GM18498 (cell line): ENCODE results near the gene OLIG2.

Experiments used
- ATAC-seq: cut with Tn5 transposase; IDR thresholded peaks from one replicate; pipeline ENCODE4 v1.9.1; 2021; ENCODE audit warnings: mild to moderate bottlenecking, moderate library complexity; ENCODE audit not compliant: unreplicated experiment

The OLIG2 gene

DNA sequence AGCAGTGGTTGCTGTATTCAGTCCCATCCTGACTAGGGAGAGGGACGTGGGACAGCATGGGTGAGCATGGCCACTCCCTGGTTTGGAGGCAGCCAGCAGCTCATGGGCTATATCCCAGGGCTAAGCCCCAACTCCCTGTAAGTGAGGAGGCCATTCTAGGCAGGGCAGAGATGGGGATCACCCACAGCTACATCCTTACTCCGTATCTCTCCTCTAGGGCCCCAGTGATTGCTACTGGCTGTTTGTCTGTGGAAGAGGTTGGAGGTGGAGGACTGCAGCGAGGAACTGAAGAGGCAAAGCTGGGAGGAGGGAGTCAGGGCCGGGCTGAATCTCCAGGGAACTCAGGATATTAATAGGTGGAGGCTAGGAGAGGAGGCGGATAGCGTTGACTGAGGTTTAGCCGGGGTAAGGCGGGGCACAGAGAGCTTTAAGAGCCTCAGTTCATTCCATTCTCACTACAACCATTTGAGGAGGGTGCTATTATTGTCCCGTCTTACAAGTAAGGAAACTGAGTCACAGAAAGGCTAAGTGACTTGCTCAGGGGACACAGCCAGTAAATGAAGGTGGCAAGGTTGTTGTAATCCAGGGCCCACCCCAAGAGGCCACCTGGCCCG, 6.8 kb downstream of the OLIG2 start:
- ATAC-seq: no peak

DNA sequence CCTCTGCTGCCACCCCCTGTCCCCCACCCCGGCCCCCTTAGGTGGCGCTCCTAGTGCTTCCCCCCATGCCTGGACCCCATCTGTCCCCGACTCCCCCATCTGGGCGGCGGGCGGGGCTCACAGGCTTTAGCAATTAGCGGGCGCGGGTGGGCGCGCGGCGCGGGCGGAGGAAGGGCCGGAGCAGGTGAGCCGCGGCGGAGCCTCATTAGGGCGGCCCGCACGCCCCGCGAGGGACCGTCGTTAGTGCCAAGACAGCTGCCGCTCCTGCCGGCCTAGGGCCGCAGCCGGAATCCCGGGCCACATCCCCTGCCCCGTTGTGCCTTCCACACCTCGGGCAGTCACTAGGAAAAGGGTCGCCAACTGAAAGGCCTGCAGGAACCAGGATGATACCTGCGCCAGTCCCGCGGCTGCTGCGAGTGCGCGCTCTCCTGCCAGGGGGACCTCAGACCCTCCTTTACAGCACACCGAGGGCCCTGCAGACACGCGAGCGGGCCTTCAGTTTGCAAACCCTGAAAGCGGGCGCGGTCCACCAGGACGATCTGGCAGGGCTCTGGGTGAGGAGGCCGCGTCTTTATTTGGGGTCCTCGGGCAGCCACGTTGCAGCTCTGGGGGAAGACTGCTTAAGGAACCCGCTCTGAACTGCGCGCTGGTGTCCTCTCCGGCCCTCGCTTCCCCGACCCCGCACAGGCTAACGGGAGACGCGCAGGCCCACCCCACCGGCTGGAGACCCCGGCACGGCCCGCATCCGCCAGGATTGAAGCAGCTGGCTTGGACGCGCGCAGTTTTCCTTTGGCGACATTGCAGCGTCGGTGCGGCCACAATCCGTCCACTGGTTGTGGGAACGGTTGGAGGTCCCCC, 7.6 kb downstream of the OLIG2 start:
- no peak for ATAC-seq

DNA sequence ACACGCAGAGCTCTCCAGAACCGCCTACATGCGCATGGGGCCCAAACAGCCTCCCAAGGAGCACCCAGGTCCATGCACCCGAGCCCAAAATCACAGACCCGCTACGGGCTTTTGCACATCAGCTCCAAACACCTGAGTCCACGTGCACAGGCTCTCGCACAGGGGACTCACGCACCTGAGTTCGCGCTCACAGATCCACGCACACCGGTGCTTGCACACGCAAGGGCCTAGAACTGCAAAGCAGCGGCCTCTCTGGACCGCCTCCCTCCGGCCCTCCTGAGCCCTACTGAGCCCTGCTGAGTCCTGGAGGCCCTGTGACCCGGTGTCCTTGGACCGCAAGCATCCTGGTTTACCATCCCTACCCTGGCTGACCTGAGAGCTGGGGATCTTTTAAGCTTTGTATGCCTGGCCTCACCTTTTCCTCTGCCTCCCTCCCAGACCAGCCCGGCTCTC, 8.3 kb downstream of the OLIG2 start:
- ATAC-seq: no peak

DNA sequence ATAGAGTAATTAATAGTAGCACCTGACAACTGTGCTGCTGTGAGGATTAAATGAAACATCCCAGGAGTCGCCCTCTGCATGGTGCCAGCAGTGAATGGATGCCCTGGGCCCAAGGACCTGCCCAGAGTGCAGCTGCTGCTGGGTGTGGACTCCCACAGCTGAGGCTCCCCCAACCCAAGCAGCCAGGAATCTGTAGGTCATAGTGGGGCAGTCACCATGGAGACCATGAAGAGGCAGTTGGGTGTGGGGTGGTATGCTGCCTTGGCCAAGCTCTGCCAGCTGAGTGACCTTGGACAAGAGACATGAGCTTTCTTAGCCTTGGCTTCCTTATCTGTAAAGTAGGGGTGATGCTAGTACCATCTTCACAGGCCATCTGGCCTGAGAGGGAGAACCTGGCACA, 9.4 kb downstream of the OLIG2 start:
- ATAC-seq: no peak

GRCh38 chr21:33036430-33037162, 10.9 kb downstream of the OLIG2 start:
- ATAC-seq: no peak

DNA sequence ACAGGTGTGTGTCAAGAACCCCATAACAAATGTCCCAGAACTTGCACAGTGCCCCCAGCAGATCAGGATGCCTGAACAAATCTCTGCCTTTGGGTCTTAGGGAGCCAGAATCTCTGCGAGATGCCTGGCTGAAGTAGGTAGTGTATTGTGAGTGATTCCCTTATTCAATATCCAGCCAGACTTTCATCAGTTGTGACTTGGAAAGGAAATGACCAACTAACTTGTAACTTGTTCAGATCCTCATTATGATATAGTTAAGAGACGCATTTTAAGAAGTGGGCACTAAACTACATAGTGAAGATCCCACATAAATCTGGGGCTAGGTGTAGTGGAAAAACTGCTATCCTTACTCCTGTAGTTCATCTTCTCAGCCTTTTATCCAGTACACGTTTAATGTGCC, 11.8 kb downstream of the OLIG2 start:
- ATAC-seq: no peak

DNA sequence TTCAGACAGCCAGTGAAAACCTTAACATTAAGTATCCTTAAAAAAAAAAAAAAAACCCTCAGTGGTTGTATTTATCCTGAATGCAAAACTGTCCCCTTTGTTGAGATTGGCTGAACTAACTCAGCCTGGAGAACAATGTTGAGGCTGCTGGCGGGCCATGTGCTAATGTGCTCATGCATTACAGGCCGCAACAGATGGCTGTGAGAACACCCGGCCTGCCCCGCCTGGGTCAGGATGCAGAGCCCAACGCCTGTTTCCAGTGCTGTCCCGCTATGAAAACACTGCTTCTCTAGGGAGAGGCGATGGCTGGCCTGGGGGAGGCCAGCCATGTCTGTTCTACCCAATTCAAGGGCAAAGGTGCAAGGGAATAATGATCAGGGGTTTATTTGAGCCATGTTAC, 13.8 kb downstream of the OLIG2 start:
- ATAC-seq: no peak

DNA sequence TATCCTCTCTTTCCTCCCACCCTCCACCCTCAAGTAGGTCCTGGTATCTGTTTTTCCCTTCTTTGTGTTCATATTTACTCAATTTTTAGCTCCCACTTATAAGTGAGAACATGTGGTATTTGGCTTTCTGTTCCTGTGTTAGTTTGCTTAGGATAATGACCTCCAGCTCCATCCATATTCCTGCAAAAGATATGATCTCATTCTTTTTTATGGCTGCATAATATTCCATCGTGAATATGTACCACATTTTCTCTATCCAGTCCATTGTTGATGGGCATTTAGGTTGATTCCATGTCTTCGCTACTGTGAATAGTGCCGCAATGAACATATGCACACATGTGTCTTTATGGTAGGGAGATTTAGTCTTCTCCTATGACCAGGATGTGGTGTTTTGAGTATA, 14.5 kb downstream of the OLIG2 start:
- ATAC-seq: no peak

DNA sequence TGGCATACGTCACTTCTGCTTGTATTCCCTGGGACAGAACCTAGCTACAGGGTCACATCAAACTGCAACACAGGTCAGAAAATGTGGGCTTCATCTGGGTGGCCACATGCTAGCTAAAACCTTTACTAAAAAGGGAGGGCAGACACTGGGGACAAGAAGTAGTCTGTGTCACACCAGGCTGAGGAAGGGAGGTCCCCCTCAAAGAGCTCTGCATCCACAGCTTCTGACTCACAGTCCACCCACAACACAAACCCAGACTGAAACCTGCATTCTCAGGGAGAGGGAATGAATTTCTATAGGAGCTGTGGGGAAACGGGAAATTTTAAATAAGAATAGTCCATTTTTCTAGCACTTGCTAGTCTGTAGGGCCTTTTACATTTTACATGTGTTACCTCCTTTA, 16.2 kb downstream of the OLIG2 start:
- no peak for ATAC-seq

DNA sequence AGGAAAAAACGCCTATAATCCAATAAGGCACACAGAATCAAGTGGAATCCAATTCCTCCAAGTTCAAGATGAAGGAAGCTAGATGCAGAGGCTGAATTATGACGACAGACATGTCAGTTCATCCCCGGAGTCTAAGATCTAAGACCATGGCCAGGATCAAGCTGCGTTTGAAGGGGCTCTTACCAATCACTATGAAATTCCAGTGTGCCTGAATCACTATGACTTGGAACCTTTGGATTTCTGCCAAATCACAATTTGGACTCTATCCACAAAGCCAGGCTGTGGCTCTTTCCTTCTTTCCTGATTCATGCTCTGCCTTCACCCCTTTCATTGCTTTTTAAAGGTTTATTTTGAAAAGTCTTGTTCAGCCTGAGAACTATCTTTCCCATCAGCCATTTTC, 17.1 kb downstream of the OLIG2 start:
- no peak for ATAC-seq

GRCh38 chr21:33046455-33046854, 20.7 kb downstream of the OLIG2 start:
- ATAC-seq: no peak

DNA sequence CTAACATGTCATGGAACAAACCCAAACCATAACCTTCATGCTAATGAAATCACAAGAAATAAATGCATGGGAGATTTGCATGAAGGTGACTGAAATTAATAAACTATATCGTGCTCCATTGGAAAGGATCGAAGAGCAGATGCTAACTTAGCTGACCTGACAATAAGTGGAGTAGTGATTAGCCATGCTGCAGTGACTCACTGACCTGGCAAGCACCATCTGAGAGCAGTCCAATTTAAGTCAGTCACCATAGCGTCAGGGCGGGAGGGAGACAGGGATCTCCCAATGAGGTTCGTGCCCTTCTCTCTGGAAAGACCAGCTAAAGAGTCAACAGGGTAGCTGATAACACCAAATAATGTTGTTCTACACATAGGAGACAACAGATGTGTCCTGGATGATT, 21.5 kb downstream of the OLIG2 start:
- ATAC-seq: no peak

- ATAC-seq: no peak
Observed at GRCh38 chr21:33051925-33052324, 26.2 kb downstream of the OLIG2 start.

DNA sequence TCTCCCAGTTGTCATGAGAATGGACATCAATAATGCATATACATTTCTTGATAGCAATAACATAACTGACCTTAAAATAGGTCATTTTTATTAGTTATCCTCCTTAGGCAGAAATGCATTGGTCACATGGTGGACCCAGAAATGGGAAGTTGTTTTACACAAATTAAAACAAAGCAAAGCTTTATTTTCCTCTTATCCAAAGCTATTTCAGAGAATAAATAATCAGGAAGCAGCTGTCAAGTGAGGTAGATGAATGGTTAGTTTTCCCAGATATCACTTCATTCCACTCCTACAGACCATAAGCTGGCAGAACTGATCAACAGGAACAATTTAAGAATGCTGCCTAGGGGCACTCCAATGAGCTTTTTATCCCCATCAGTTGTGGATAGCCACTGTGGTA, 28.2 kb downstream of the OLIG2 start:
- no peak for ATAC-seq

- no peak for ATAC-seq
Observed at GRCh38 chr21:33055991-33056390, 30.3 kb downstream of the OLIG2 start.

DNA sequence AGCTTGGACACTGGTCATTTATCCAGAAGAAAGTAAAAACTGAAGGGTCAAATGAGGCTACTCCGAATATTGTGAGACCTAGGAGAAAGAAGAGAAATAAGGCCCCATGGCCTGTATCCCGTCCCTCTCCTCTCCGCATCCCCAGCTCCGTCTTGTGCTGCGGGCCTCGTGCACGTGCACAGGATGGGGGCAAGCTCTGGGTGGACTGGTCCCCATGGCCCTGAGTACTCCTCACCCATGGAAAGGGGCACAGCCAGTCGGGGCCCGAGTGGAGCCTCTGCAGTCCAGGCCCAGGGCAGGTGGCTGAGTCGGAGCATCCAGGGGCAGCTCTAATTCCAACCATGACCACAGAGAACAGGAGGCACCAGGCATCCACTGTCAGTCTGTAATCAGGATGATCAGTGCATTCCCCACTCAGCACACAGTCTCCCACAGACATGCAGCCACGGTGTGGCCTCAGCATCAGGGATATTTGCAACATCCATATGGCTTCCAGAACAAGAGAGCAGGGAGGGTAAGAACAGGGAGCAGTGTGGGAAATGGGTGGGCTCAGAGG, 31.7 kb downstream of the OLIG2 start:
- ATAC-seq: no peak

- no peak for ATAC-seq
Observed at GRCh38 chr21:33058527-33058926, 32.8 kb downstream of the OLIG2 start.

- no peak for ATAC-seq
Observed at GRCh38 chr21:33058957-33059356, 33.2 kb downstream of the OLIG2 start.

GRCh38 chr21:33059380-33059841, 33.7 kb downstream of the OLIG2 start:
- ATAC-seq: no peak

GRCh38 chr21:33061233-33061632, 35.5 kb downstream of the OLIG2 start:
- no peak for ATAC-seq

DNA sequence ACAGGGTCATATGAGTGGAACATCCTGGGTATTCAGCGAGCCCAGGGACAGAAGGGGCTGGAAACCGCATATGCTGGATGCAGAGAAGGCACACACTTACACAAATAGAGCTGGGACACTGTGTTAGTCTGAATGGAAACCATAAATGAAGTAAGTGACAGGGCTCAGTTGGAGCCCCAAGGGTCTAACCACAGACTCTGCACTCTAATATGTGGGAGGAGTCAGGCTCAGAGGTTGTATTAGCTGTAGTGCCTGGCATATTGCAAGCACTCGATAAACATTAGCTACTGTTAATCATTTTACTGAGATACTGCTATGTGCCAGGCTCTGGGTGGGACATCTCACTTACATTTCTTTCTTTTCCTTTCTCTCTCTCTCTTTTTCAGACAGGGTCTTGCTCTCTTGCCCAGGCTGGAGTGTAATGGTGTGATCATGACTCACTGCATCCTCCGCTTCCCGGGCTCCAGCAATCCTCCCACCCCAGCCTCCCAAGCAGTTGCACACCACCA, 37.7 kb downstream of the OLIG2 start:
- no peak for ATAC-seq
